Renal cortex interstitium (tissue), 11 donors: ENCODE data around the gene HOXD8. TPM values are rescaled to one million over a fixed set of nuclear protein-coding genes. Genes with fewer than 3 reads are reported as not detected.

Experiments
- DNase-seq, 11 donors: peaks; one replicate each; pipeline ENCODE4 v3.0.0-alpha.2; 2013; ENCODE audit warnings: low read depth in 9 of 11, low spot score in 4 of 11; ENCODE audit errors: extremely low read depth in 1 of 11
- polyA plus RNA-seq, 3 donors: library from polyadenylated mRNA; unstranded; fragments of 120-200 nt; gene quantifications; one replicate each; pipeline ENCODE4 v1.2.1, GENCODE V29; 2013; ENCODE audit not compliant: insufficient read length in 3 of 3

Gene HOXD8
- polyA plus RNA-seq, 3 donors, result 169 to 187 (median 181) TPM

DNA sequence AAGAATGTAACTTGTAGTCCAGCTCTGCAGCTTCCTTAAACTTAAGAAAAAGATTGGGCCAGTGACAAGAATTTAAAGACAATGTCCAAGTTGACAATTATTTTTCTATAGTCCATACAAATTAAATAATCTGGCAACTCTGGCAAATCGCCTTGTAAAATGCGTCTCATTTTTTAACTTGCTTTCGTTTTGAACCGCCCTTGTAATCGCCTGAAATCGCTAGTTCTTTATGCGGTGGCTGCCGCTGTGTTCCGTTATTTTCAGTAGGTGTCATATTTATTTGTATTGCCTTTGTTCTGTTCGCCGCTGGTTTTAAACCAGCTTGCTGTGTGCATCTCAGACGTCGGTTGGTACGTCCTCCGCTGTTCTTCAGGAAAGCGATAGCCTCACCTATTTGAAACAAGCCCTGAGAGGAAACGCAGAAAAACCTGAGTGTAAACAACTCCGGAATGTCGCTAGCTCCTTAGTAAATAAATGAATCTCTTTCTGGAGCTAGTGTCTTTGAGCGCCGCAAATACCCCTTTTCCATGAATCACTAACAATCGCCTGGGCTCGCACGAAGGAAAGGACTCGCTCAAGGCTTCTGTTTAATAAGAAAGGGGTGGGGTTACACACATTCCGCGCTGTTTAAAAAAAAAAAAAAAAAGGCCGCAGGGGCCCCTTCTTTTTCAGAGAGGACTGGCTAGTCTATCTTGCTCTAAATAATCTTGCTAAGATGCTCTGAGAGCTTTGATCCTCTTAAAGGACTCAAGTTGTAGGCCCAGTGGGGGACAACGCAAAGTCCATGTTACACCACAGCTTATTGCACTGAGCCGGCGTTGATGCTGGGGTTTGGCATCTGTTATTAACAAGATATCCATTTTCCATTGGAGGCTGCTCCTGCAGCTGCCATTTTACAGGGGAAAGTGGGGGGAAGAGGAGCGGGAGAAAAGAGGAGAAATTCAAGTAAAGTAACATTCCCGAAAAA lies 3.0 kb downstream of the HOXD8 start:
- DNase-seq, result no peak

DNA sequence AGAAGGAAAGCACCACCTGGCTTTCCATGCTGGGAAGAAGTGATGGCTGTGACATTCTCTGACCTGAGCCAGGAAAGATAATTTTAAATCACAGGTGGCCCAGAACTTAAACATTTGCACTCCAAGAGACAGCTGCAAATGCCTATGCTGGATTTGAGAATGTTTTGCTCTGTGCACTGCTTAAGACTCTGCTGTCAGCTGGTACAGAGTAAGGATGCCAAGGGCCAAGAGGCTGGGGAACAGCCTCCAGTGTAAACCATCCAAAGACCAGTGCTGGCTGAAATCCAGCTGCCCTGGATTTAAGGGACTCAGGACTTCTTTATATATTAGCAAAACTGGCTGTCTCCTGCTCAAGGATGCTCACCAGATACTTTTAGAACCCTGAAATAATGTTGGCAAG lies 3.9 kb downstream of the HOXD8 start:
- no peak for DNase-seq

DNA sequence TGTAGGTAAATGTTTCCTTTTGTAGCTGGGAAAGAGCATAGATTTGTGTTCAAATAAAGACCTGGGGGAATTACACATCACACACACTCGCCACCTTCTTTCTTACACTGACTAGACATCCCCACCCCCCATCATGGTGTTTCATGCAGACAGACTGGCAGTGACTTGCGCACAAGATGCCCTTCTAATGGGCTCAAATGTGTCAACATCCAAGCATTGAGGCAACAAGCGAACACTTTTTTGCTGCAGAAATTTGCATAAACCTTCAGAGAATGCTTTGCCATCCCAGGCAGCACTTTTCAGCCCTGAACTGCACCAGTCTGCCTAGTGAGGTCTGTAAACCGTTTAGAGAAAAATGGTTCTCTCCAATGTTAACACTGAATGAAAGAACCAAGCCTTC lies 4.5 kb downstream of the HOXD8 start:
- no peak for DNase-seq

DNA sequence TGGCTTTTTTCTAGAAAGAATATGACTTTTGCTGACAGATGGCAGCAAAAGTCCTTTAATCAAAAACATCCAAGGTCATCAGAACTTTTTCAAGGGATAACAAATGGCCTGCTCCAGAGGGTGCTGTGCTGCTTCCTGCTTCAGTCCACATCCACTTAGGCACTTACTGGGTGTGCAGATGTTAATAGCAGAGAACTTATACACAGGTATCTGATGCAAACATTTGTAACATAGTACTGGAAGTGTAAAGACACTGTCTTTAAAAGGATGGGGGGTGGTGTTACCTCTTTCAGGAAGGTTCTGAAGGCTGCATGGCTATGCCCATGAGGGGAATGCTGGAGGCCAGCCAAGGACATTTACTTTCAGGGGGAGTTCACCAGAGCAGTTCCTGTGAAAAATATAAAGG lies 5.5 kb downstream of the HOXD8 start:
- DNase-seq, result no peak

DNA sequence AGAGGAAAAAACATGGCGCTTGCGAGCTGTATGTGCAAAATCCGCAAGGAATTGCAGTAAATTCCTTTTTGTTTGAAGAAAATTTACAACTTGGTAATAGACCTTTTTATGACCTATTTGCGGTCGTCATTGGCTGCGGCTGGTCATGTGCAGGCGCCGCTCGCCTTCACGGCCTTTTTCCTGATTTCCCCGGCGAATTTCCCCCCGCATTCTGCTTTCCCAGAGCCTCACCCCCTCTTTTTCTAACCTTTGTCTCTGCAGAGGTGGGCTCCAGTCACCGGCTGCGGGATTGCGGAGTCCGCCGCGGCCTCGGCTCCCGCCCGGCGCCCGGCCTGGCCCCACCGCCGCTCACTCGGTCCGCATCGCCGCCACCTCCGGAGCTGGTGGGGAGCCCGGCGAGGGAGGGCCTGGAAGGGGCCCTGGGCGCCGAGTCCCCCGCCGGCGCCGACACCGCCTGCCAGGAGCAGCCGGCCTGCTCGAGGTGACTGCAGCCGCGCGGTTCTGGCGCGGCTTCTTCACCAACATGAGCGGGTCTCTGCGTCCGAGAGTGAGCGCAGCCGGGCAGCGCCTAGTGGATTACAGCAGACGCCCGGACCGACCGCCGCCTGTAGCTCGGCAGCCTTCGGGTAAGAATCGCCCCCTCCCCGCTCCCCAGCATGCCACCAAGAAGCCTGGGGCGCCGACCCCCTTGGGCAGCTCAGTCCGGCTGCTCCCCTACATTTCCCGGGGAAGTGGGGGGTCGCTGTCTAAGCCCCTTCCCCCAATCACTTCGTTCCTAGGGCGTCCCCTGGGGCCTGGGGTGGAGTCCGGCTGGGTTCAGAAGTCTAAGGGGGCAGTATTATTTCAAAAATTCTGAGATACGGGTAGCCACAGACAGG lies 7.1 kb downstream of the HOXD8 start:
- DNase-seq, result peak in 1 of 11 donors; percentile 92

GRCh38 chr2:176137252-176137580 lies 7.7 kb downstream of the HOXD8 start:
- DNase-seq, result no peak

DNA sequence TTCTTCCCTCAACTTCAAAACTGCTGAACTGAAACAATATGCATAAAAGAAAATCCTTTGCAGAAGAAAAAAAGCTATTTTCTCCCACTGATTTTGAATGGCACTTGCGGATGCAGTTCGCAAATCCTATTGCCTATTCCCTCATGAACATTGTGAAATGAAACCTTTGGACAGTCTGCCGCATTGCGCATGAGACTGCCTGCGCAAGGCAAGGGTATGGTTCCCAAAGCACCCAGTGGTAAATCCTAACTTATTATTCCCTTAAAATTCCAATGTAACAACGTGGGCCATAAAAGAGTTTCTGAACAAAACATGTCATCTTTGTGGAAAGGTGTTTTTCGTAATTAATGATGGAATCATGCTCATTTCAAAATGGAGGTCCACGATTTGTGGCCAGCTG lies 8.4 kb downstream of the HOXD8 start:
- DNase-seq, result no peak

DNA sequence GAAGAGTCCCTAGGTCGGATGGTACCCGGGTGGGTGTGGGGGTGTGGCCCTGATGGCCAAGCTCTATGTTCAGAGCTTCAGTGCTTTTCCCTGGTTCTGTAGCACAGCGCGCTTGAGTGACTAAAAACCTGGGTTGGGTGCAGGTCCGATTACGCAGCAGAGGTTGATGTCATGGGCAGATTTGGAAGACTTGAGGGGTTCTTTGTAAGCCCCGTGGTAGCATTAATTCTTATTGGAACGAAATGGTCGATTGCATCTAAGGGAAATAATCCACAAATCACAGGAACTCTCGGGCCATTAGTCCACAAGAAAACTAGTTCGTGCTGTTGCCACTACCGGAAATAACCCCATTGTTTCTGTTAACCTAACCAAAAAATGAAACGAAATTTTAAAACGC lies 9.0 kb downstream of the HOXD8 start:
- DNase-seq, result no peak

DNA sequence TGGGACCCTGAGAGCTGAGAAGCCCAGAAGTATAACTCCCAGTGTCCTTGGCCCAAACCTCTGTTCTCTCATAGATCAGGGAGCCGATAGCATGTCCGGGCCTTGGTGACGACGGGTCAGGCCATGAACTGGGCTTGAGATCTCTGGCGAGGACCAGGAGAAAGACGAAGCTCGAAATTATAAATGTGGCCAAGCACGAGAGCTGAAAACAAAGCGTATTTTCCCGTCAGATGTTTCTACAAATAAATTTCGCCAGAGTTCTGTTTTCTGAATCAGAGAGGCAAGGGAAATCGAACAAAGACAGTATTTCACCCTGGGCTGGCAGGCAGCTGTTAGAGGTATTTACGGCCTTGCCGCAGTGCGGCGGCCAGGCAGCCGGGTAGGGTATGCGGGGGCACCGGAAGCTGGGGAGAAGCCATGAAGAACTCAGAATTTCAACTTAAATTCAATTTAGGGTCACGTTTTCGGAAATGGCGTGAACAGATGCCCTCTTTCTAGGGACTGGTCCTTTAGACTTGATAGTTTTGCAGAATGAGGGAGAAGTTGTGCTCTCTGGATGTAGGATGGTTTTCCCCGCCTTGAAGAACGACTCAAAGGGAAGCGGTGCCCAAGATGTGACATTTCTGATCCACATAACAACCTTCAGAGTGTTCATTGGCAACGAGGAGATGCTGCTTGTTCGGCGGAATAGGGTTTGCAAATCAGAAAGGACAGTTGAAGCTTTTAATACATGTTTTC lies 9.6 kb downstream of the HOXD8 start:
- DNase-seq, result no peak

- DNase-seq, result no peak
Observed at GRCh38 chr2:176139661-176140512, 10.4 kb downstream of the HOXD8 start.

- DNase-seq, result peak in 3 of 11 donors; percentile 89 to 90 (median 90)
Observed at GRCh38 chr2:176140513-176141317, 11.2 kb downstream of the HOXD8 start.

DNA sequence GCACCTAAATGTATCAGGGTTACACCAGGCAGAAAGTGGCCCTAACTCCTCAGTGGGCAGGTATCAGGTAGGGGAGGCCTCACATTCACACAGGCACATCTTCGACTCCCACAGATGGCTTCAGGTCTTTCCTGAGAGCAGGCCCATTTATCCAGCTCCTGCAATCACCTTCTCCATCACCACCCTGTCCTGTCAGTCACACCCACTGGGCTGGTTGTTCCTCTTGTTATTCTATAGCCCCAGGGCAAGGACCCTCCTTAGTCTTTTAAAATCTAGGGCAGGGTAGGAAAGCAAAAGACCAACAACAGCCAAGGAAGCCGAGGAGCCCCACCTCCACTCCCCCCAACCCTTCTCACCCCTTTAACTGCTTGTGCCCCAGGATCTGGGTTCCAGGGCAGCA lies 12.8 kb downstream of the HOXD8 start:
- no peak for DNase-seq

GRCh38 chr2:176145085-176145969 lies 15.8 kb downstream of the HOXD8 start:
- no peak for DNase-seq

DNA sequence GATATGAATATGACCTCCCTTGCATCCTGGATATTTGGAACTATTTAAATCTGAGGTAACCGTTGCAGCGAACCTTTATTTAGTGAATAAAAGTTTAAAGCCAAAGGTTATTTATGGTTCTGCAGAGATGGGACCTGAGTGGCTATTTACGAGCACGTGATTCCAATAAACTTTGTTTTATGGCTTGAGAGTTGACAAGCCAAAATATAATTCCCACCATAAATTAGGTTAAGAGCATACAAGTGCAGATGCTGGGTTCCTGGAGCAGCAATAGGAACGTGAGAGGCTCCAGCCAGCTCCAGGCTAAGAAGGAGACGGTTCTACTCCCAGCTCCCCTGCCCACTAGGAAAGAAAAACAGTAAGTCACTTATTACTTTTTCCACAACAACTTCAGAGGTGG lies 16.6 kb downstream of the HOXD8 start:
- peak in 2 of 11 donors; percentile 64 to 71 for DNase-seq

GRCh38 chr2:176146645-176147044 lies 17.1 kb downstream of the HOXD8 start:
- no peak for DNase-seq

DNA sequence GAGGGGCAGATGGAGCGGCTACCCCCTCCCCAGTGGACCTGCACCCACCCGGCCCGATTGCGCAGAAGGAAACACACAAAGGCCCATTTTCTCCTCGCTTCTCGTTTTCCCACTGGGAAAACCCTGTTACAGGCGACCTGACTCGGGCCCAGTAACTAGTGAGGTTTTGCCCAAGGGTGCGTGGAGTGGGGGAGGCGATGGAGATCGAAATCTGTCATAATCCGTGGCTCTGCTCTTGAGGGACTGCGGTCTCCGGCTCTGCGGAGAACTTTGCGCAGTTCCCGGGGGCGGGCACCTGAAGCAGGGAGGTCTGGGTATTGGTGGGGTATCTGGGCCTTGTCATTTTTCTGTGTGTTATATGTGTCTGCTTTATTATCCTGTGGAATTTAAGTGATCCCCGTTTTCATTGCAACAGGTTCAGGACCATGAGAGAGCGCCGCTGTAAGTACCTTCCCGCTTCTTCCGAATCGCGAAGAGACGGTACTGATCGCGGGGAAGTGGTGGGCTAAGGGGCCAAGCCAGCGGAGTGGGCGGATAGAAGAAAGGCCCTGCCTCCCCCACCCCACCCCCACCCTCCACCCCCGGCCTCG lies 17.8 kb downstream of the HOXD8 start:
- no peak for DNase-seq
